Naive thymus-derived CD4-positive, alpha-beta T cell (primary cell): ENCODE measurements around the gene HOXA10. TPM values are rescaled to one million over a fixed set of nuclear protein-coding genes. Genes with fewer than 3 reads are reported as not detected.

ENCODE experiments used
- ATAC-seq: fragments of 150-1000 bp; cut with Tn5 transposase; 2 replicates; pipeline ENCODE4 v1.10.0; 2021; ENCODE audit warnings: mild to moderate bottlenecking, moderate library complexity
- CTCF ChIA-PET: fragments of 350-600 bp; sonication (Branson Sonifier 250); formaldehyde crosslinking; loops from one replicate; lab custom pipeline; 2021; ENCODE audit warnings: antibody characterized with exemption; lab: Charles Lee
- POLR2A ChIA-PET: fragments of 350-600 bp; sonication (Branson Sonifier 250); formaldehyde crosslinking; loops from one replicate; lab custom pipeline; 2021; ENCODE audit warnings: antibody characterized with exemption, inconsistent platforms; lab: Charles Lee
- DNase-seq, 9 donors: peaks; one replicate each; pipeline versions ENCODE4 v3.0.0 to v3.0.0-alpha.2; 2020 to 2022; ENCODE audit warnings: mixed read lengths in 1 of 9
- H3K27ac ChIP-seq: one replicate; pipeline ENCODE4 v1.7.0; 2013; ENCODE audit warnings: mild to moderate bottlenecking, low read depth, low read length, moderate library complexity
- H3K27me3 ChIP-seq, 2 donors: one replicate each; pipeline ENCODE4 v1.7.0; 2013; ENCODE audit warnings: low read length in 2 of 2, mild to moderate bottlenecking in 2 of 2, moderate library complexity in 2 of 2; ENCODE audit not compliant: control insufficient read depth in 2 of 2, insufficient read depth in 2 of 2
- H3K36me3 ChIP-seq, 3 experiments: 1 replicate in 2 of 3; 2 replicates in 1 of 3; pipeline ENCODE4 v1.7.0; 2013; ENCODE audit warnings: low read length in 3 of 3, mild to moderate bottlenecking in 3 of 3, moderate library complexity in 1 of 3; ENCODE audit not compliant: insufficient read depth in 3 of 3, control insufficient read depth in 2 of 3
- H3K4me1 ChIP-seq, 2 donors: one replicate each; pipeline ENCODE4 v1.7.0; 2013; ENCODE audit warnings: low read length in 2 of 2, mild to moderate bottlenecking in 2 of 2, moderate library complexity in 1 of 2; ENCODE audit not compliant: control insufficient read depth in 2 of 2, insufficient read depth in 2 of 2
- H3K4me3 ChIP-seq: 2 replicates; pipeline ENCODE4 v1.7.0; 2013; ENCODE audit warnings: mild to moderate bottlenecking, low read length
- H3K9me3 ChIP-seq, 3 experiments: 1 replicate in 2 of 3; 2 replicates in 1 of 3; pipeline ENCODE4 v1.7.0; 2013; ENCODE audit warnings: low read length in 3 of 3; ENCODE audit not compliant: control insufficient read depth in 2 of 3
- H3K27ac Mint-ChIP-seq, 9 donors: one replicate each; pipeline ENCODE4 v1.8.0; 2020 to 2022; ENCODE audit warnings: mixed read lengths in 9 of 9, mild to moderate bottlenecking in 8 of 9, moderate library complexity in 5 of 9, inconsistent platforms in 2 of 9
- H3K27me3 Mint-ChIP-seq, 5 donors: one replicate each; pipeline ENCODE4 v1.8.0; 2021 to 2022; ENCODE audit warnings: mixed read lengths in 5 of 5, mild to moderate bottlenecking in 1 of 5
- H3K36me3 Mint-ChIP-seq, 5 donors: one replicate each; pipeline ENCODE4 v1.8.0; 2020 to 2022; ENCODE audit warnings: mixed read lengths in 5 of 5, mild to moderate bottlenecking in 3 of 5, inconsistent platforms in 1 of 5
- H3K4me1 Mint-ChIP-seq, 7 donors: one replicate each; pipeline ENCODE4 v1.8.0; 2020 to 2022; ENCODE audit warnings: mixed read lengths in 7 of 7, mild to moderate bottlenecking in 3 of 7, inconsistent platforms in 1 of 7
- H3K4me3 Mint-ChIP-seq, 10 donors: one replicate each; pipeline ENCODE4 v1.8.0; 2020 to 2022; ENCODE audit warnings: mild to moderate bottlenecking in 10 of 10, mixed read lengths in 10 of 10, moderate library complexity in 6 of 10, inconsistent platforms in 2 of 10
- H3K9me3 Mint-ChIP-seq, 11 donors: one replicate each; pipeline ENCODE4 v1.8.0; 2020 to 2022; ENCODE audit warnings: mixed read lengths in 11 of 11, mild to moderate bottlenecking in 4 of 11, inconsistent platforms in 1 of 11, moderate library complexity in 1 of 11
- intact Hi-C, 2 donors: fragments of 100-400 bp; cut with micrococcal nuclease; formaldehyde crosslinking; loops; one replicate each; pipeline ENCODE4 v1.15.1; 2023
- polyA plus RNA-seq, 2 donors: library from polyadenylated mRNA; unstranded; fragments of 300-500 nt; fragmentation: Illumina TruSeq; gene quantifications; one replicate each; pipeline ENCODE4 v1.2.3, GENCODE V29; 2021
- total RNA-seq, 6 experiments: library from RNA in 5 of 6; stranded (reverse) in 5 of 6; gene quantifications; 1 replicate in 5 of 6; 2 replicates in 1 of 6; pipeline ENCODE4 v1.2.3 and lab custom pipeline; 2021 to 2026

HOXA10 gene
- total and polyA plus RNA-seq, 7 experiments from 2014 or later = 0.66 TPM; not detected in 6

DNA sequence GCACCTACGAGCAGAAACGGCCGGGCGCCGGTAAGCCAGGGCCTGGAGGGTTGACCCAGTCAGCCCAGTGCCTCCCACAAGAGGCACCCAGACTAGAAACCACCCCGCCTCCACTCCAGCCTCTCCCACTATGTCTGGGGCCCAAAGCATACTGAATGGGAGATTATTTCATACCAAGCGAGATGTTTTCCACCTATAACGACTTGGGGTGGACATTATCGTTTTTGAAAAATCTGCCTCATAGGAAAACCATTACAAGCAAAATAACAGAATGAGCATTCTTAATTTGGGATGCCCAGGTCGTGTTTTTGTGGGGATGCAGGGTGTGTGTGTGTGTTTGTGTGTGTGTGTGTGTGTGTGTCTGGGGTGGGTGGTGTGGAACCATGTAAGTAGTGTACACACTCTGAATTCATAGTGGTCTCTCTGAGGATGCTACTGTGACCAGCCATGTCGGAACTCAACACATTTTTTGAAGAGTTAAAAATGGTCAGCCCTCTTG lies 28.2 kb downstream of the HOXA10 start:
- Histone ChIP-seq H3K27ac (no peak overlapping the region), H3K36me3 (no peaks in the 10 kb centered on the region), H3K9me3 (no peaks in the 10 kb centered on the region), H3K4me1 (peaks cover 7 to 12% of the 10 kb centered on the region in 2 donors), H3K27me3 (peaks cover 8 to 26% of the 10 kb centered on the region in 2 donors), H3K4me3 (no peak overlapping the region)
- no peak overlapping the region for H3K27ac Mint-ChIP-seq
- POLR2A ChIA-PET = no interaction called here
- intact Hi-C loops = no loop called here
- H3K4me1 Mint-ChIP-seq = peaks cover 1 to 26% (median 15%) of the 10 kb centered on the region in 7 donors
- no peak overlapping the region for H3K4me3 Mint-ChIP-seq
- peaks cover 49 to 76% (median 62%) of the 10 kb centered on the region in 5 donors for H3K27me3 Mint-ChIP-seq
- ATAC-seq (no peak), DNase-seq (no peak)
- peaks cover 0 to 3% (median 0%) of the 10 kb centered on the region in 5 donors for H3K36me3 Mint-ChIP-seq
- H3K9me3 Mint-ChIP-seq = peaks cover 0 to 3% (median 0%) of the 10 kb centered on the region in 11 donors
- CTCF ChIA-PET = no interaction called here

DNA sequence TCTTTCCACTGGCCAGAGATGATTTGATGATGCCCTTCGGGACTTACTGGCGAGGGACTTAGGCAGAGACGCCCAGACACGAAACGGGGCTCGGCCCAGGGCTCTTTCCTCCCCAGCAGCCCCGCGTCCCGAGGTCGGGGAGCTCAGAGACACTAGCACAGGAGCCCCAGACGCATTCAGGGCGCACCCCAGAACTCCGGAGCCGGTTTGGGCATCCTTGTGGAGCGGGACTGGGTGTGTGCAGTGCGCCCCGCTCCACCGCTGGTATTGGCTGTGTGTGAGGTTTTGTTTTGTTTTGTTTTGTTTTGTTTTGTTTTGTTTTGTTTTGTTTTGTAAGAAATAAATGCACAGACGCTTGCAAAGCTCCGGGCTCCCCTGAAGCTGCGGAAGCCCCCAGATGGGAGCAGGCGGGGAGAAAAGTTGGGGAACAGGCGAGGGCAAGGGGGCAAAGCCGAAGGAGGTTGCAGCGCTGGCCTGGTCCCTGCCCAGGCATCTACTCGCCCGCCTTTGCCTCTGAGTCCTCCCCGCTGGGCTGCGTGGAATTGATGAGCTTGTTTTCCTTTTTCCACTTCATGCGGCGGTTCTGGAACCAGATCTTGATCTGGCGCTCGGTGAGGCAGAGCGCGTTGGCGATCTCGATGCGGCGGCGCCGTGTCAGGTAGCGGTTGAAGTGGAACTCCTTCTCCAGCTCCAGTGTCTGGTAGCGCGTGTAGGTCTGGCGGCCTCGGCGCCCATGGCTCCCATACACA lies 28.8 kb downstream of the HOXA10 start:
- ChIA-PET POLR2A (no interaction called here), CTCF (interaction anchor here (0.6 to 1.5 kb wide), 2 partner anchors 15 to 980 kb away, joined by 3 to 6 read pairs; no protein-coding TSS in a partner anchor)
- Histone ChIP-seq H3K9me3 (no peaks in the 10 kb centered on the region), H3K27ac (no peak overlapping the region), H3K4me1 (peaks cover 3 to 6% of the 10 kb centered on the region in 2 donors), H3K4me3 (no peak overlapping the region), H3K27me3 (peaks cover 4 to 20% of the 10 kb centered on the region in 2 donors), H3K36me3 (no peaks in the 10 kb centered on the region)
- H3K9me3 Mint-ChIP-seq = peaks cover 0 to 3% (median 0%) of the 10 kb centered on the region in 11 donors
- H3K36me3 Mint-ChIP-seq = peaks cover 0 to 3% (median 0%) of the 10 kb centered on the region in 5 donors
- no peak overlapping the region for H3K27ac Mint-ChIP-seq
- H3K27me3 Mint-ChIP-seq = peaks cover 44 to 71% (median 58%) of the 10 kb centered on the region in 5 donors
- DNase-seq = no peak
- intact Hi-C loops = no loop called here
- ATAC-seq = no peak
- H3K4me1 Mint-ChIP-seq = peaks cover 0 to 20% (median 11%) of the 10 kb centered on the region in 7 donors
- no peak overlapping the region for H3K4me3 Mint-ChIP-seq

DNA sequence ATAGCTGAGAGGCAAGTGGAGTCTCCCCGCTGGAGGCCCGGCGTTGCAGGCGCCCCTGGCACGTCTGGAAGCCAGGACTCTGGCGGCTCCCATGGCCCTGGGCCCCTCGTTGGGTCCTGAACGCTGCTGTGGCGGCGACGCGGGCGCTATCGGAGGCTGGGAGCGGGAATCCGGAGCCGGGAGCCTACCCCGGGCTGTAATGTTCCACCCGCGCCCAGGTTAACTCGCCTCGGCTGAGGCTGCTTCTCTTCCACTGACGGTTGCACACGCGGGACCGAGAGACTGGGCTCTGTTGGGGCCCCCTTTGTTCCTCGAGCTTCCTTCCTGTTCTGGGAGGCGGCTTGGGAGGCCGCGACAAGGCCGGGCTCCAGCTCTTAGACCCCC lies 29.3 kb downstream of the HOXA10 start:
- POLR2A ChIA-PET = no interaction called here
- no peak overlapping the region for H3K4me3 Mint-ChIP-seq
- CTCF ChIA-PET = interaction anchor here (0.6 to 1.5 kb wide), 2 partner anchors 16 to 980 kb away, joined by 3 to 6 read pairs; no protein-coding TSS in a partner anchor
- peaks cover 0 to 5% of the 10 kb centered on the region in 2 donors for H3K4me1 ChIP-seq
- H3K9me3 Mint-ChIP-seq = peaks cover 0 to 3% (median 0%) of the 10 kb centered on the region in 11 donors
- no peaks in the 10 kb centered on the region for H3K9me3 ChIP-seq
- no peak for ATAC-seq
- H3K27ac Mint-ChIP-seq = no peak overlapping the region
- H3K36me3 Mint-ChIP-seq = peaks cover 0 to 3% (median 0%) of the 10 kb centered on the region in 5 donors
- DNase-seq = no peak
- H3K4me3 ChIP-seq = no peak overlapping the region
- no peaks in the 10 kb centered on the region for H3K36me3 ChIP-seq
- H3K27ac ChIP-seq = no peak overlapping the region
- intact Hi-C loops = no loop called here
- H3K27me3 ChIP-seq = peaks cover 0 to 17% of the 10 kb centered on the region in 2 donors
- H3K27me3 Mint-ChIP-seq = peaks cover 38 to 65% (median 58%) of the 10 kb centered on the region in 5 donors
- H3K4me1 Mint-ChIP-seq = peaks cover 0 to 17% (median 9%) of the 10 kb centered on the region in 7 donors

DNA sequence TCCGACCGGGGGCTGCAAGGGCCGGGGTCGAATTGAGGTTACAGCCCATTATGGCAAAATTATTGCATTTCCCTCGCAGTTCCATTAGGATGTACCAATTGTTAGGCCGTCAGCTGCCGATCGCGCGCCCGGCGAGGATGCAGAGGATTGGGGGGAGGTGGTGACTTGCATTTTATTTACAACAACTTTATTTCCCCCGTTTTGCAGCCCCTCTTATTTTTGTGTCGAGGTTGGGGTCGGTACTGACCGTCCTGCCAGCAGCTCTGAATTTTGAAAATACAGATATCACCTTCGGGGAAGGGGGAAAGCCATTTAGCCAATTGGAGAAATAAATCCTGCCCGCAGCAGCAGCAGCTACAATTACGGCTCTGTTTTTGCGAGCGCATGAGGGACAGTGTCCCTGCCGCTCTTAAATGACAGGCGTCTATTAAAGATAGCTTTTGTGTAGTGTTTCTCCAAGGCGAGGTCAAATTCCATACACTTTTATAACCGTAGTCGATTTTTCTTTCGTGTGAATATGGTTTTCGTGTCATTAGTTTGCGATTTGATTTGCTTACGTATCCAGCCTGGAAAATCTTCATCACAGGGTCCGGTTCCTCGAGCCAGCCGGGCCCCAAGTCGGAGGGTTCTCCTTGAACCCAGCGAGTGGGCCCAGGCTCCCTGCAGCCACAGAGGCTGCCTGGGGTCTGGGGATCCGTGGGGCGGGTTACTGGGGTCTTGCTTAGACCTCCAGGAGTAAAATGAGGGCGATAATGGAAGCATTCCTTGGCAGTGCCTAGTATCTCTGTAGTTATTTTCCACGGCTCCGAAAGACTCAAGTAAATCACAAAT lies 30.0 kb downstream of the HOXA10 start:
- H3K4me3 Mint-ChIP-seq = no peak overlapping the region
- peaks cover 0 to 17% (median 9%) of the 10 kb centered on the region in 7 donors for H3K4me1 Mint-ChIP-seq
- peaks cover 0 to 3% (median 0%) of the 10 kb centered on the region in 11 donors for H3K9me3 Mint-ChIP-seq
- no peak overlapping the region for H3K27ac Mint-ChIP-seq
- no peaks in the 10 kb centered on the region for H3K36me3 ChIP-seq
- DNase-seq = no peak
- intact Hi-C loops = no loop called here
- peaks cover 0 to 17% of the 10 kb centered on the region in 2 donors for H3K27me3 ChIP-seq
- H3K4me1 ChIP-seq = peaks cover 0 to 5% of the 10 kb centered on the region in 2 donors
- no peak overlapping the region for H3K4me3 ChIP-seq
- ATAC-seq = no peak
- peaks cover 0 to 3% (median 0%) of the 10 kb centered on the region in 5 donors for H3K36me3 Mint-ChIP-seq
- no peaks in the 10 kb centered on the region for H3K9me3 ChIP-seq
- peaks cover 32 to 59% (median 53%) of the 10 kb centered on the region in 5 donors for H3K27me3 Mint-ChIP-seq
- no peak overlapping the region for H3K27ac ChIP-seq
- ChIA-PET POLR2A (no interaction called here), CTCF (interaction anchor here (0.6 to 1.5 kb wide), 2 partner anchors 17 to 981 kb away, joined by 3 to 6 read pairs; no protein-coding TSS in a partner anchor)

DNA sequence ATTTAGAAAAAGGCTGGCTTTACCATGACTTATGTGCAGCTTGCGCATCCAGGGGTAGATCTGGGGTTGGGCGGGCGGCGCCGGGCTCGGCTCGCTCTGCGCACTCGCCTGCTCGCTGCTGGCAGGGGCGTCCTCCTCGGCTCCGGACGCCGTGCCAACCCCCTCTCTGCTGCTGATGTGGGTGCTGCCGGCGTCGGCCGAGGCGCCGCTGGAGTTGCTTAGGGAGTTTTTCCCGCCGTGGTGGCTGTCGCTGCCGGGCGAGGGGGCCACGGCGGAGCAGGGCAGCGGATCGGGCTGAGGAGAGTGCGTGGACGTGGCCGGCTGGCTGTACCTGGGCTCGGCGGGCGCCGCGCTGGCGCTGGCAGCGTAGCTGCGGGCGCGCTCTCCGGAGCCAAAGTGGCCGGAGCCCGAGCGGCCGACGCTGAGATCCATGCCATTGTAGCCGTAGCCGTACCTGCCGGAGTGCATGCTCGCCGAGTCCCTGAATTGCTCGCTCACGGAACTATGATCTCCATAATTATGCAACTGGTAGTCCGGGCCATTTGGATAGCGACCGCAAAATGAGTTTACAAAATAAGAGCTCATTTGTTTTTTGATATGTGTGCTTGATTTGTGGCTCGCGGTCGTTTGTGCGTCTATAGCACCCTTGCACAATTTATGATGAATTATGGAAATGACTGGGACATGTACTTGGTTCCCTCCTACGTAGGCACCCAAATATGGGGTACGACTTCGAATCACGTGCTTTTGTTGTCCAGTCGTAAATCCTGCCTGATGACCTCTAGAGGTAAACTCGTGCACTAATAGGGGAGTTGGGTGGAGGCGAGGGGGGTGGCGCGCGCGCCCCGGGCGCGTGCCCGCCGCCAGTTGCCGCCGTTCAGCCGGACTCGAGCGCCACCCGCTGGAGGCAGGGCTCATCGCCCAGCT lies 30.8 kb downstream of the HOXA10 start, which contains the start of gene HOXA5:
Gene HOXA5, minus strand, starts transcription at position 659 of the 927 bp plus-strand sequence. Its CDS starts 74 bp downstream, at position 585.
- Mint-ChIP-seq H3K9me3 (peaks cover 0 to 3% (median 0%) of the 10 kb centered on the region in 11 donors), H3K27ac (no peak within 1 kb of the TSS), H3K4me1 (peaks cover 0 to 14% (median 7%) of the 10 kb centered on the region in 7 donors), H3K36me3 (peaks cover 0 to 3% (median 0%) of the 10 kb centered on the region in 5 donors), H3K27me3 (peaks cover 26 to 58% (median 52%) of the 10 kb centered on the region in 5 donors), H3K4me3 (peak within 1 kb of the TSS in 5 of 10 donors; percentile 25 to 79 (median 48))
- ChIA-PET CTCF (no interaction called here), POLR2A (no interaction called here)
- Histone ChIP-seq H3K27me3 (peaks cover 0 to 13% of the 10 kb centered on the region in 2 donors), H3K36me3 (no peaks in the 10 kb centered on the region), H3K4me3 (no peak within 1 kb of the TSS), H3K27ac (no peak within 1 kb of the TSS), H3K4me1 (peaks cover 0 to 3% of the 10 kb centered on the region in 2 donors), H3K9me3 (no peaks in the 10 kb centered on the region)
- no peak for DNase-seq
- intact Hi-C loops = no loop called here
- ATAC-seq = peak; percentile 78
